ENCODE data around the gene VPS37C.

VPS37C gene

GRCh38 chr11:61133956-61134662 is 27.1 kb downstream of the VPS37C start:
- no peaks in the 10 kb centered on the region for H3K9me3 ChIP-seq (ENCODE audit: severe bottlenecking)
- ATAC-seq (ENCODE audit: low read depth) = no peak
- H3K4me1 ChIP-seq (ENCODE audit: insufficient read depth, poor library complexity, severe bottlenecking) = no peaks in the 10 kb centered on the region
- H3K27ac ChIP-seq (ENCODE audit: poor library complexity, severe bottlenecking) = no peak overlapping the region
- H3K4me3 ChIP-seq (ENCODE audit: severe bottlenecking) = no peak overlapping the region
- no peak for TF ChIP-seq CTCF (IDR thresholded peaks at IDR 0.05; ENCODE audit: poor library complexity, severe bottlenecking)
- H3K36me3 ChIP-seq (ENCODE audit: low read depth) = 0 out of 2 replicates have a peak, but pooled peaks cover 4% of the 10 kb centered on the region
- H3K27me3 ChIP-seq (ENCODE audit: insufficient read depth, poor library complexity, severe bottlenecking) = no peaks in the 10 kb centered on the region
- DNase-seq (ENCODE audit: low spot score) = peak; percentile 29

DNA sequence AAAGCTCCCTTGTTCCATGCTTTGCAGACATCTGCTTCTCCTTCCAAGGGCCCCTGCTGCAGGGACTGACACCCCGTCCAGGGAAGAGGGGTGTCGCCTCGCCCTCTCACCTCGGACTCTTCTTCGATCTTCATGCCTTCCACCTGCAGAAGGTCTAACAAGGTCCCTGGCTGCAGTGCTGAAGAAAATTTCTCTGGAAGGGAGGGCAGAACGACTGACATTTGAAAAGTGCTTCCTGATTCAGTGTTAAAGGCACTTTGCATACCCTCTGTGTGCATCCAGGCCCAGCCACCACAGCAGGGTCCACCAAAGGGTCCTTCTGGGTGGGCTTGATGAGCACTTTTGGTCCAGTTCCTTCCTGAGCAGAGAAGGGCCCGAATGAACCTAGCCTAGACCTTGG is 28.1 kb downstream of the VPS37C start:
- no peaks in the 10 kb centered on the region for H3K27me3 ChIP-seq (ENCODE audit: insufficient read depth, poor library complexity, severe bottlenecking)
- H3K4me3 ChIP-seq (ENCODE audit: severe bottlenecking) = no peak overlapping the region
- no peaks in the 10 kb centered on the region for H3K9me3 ChIP-seq (ENCODE audit: severe bottlenecking)
- H3K4me1 ChIP-seq (ENCODE audit: insufficient read depth, poor library complexity, severe bottlenecking) = no peaks in the 10 kb centered on the region
- no peak for TF ChIP-seq CTCF (IDR thresholded peaks at IDR 0.05; ENCODE audit: poor library complexity, severe bottlenecking)
- no peak for ATAC-seq (ENCODE audit: low read depth)
- 0 out of 2 replicates have a peak, but pooled peaks cover 2% of the 10 kb centered on the region for H3K36me3 ChIP-seq (ENCODE audit: low read depth)
- peak; percentile 24 for DNase-seq (ENCODE audit: low spot score)
- H3K27ac ChIP-seq (ENCODE audit: poor library complexity, severe bottlenecking) = no peak overlapping the region

- DNase-seq (ENCODE audit: low spot score) (peak; percentile 29), ATAC-seq (ENCODE audit: low read depth) (no peak)
- Histone ChIP-seq H3K9me3 (ENCODE audit: severe bottlenecking) (no peaks in the 10 kb centered on the region), H3K4me1 (ENCODE audit: insufficient read depth, poor library complexity, severe bottlenecking) (no peaks in the 10 kb centered on the region), H3K36me3 (ENCODE audit: low read depth) (no peaks in the 10 kb centered on the region), H3K27ac (ENCODE audit: poor library complexity, severe bottlenecking) (no peak overlapping the region), H3K27me3 (ENCODE audit: insufficient read depth, poor library complexity, severe bottlenecking) (no peaks in the 10 kb centered on the region), H3K4me3 (ENCODE audit: severe bottlenecking) (no peak overlapping the region)
- TF ChIP-seq CTCF (IDR thresholded peaks at IDR 0.05; ENCODE audit: poor library complexity, severe bottlenecking) = no peak
Measured at GRCh38 chr11:61132646-61133045, 28.6 kb downstream of the VPS37C start.

- DNase-seq (ENCODE audit: low spot score) = no peak
- no peak overlapping the region for H3K4me3 ChIP-seq (ENCODE audit: severe bottlenecking)
- no peak overlapping the region for H3K27ac ChIP-seq (ENCODE audit: poor library complexity, severe bottlenecking)
- no peaks in the 10 kb centered on the region for H3K4me1 ChIP-seq (ENCODE audit: insufficient read depth, poor library complexity, severe bottlenecking)
- no peaks in the 10 kb centered on the region for H3K9me3 ChIP-seq (ENCODE audit: severe bottlenecking)
- H3K36me3 ChIP-seq (ENCODE audit: low read depth) = no peaks in the 10 kb centered on the region
- no peak for TF ChIP-seq CTCF (IDR thresholded peaks at IDR 0.05; ENCODE audit: poor library complexity, severe bottlenecking)
- ATAC-seq (ENCODE audit: low read depth) = no peak
- H3K27me3 ChIP-seq (ENCODE audit: insufficient read depth, poor library complexity, severe bottlenecking) = no peaks in the 10 kb centered on the region
Measured at GRCh38 chr11:61131998-61132555, 29.1 kb downstream of the VPS37C start.

DNA sequence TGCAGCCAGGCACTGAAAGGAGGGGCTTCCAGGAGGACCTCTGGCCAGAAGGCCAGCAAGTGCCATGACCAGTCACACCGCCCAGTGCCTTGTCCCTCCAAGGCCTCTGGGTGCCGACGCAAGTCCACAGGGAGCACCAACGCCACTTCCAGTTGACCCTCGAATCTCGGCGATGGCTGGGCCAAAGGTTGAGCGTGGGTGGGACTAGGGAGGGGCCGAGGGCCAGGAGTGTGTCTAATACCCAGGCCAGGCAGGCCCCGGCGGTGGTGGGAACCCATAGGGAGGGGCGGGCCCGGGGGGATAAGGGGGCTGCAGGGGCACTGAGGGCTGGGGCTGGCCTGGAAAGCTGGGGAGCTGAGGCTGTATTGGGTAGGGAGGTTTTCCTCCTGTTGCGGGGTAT is 29.6 kb downstream of the VPS37C start:
- Histone ChIP-seq H3K36me3 (ENCODE audit: low read depth) (no peaks in the 10 kb centered on the region), H3K9me3 (ENCODE audit: severe bottlenecking) (no peaks in the 10 kb centered on the region), H3K4me3 (ENCODE audit: severe bottlenecking) (no peak overlapping the region), H3K27ac (ENCODE audit: poor library complexity, severe bottlenecking) (no peak overlapping the region), H3K27me3 (ENCODE audit: insufficient read depth, poor library complexity, severe bottlenecking) (no peaks in the 10 kb centered on the region), H3K4me1 (ENCODE audit: insufficient read depth, poor library complexity, severe bottlenecking) (no peaks in the 10 kb centered on the region)
- TF ChIP-seq CTCF (IDR thresholded peaks at IDR 0.05; ENCODE audit: poor library complexity, severe bottlenecking) = no peak
- ATAC-seq (ENCODE audit: low read depth) = no peak
- DNase-seq (ENCODE audit: low spot score) = no peak

Data from RWPE2 (cell line).